AML-193 (cell line): Measurements from ENCODE around the gene MAPKAPK5.
"Not testable (repeated sequence)": the region's sequence is repeated elsewhere in the genome, so short reads cannot be mapped to it uniquely, and the experiment has no call there.

Source experiments
- DNase-seq, 2 experiments: peaks; one replicate each; lab custom pipeline; 2025; lab: John Stamatoyannopoulos, UW

MAPKAPK5 gene

DNA sequence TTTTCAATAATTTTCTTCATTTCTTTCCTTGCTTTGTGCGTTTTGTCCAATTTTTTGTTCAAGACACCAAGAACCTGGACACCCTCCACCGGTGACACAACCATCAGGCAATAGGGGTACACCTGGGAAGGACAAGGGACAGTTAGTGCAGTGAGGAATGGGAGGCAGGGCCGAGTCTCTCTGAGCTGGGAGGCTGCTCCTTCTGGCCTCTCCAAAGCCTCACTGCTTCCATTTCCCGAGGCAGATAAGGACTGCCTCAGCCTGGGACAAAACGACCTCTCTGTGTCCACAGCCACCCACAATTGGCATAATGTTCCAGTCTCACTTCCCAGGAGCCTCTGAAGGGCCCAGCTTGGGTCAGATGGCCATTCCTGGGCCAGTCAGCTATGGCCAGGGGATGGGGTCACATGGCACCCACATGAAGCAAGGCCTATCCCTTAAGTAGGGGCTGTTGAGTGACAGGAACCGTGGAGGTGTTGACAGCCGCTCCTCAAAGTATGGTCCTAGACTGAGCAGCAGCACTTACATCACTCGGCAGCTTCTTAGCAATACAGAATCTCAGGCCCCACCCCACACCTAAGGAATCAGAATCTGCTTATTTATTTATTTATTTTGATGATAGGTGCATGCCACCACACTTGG lies 13.6 kb upstream of the MAPKAPK5 start:
- DNase-seq: no peak

DNA sequence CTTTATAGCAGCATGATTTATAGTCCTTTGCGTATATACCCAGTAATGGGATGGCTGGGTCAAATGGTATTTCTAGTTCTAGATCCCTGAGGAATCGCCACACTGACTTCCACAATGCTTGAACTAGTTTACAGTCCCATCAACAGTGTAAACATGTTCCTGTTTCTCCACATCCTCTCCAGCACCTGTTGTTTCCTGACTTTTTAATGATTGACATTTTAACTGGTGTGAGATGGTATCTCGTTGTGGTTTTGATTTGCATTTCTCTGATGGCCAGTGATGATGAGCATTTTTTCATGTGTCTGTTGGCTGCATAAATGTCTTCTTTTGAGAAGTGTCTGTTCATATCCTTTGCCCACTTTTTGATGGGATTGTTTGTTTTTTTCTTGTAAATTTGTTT lies 12.4 kb upstream of the MAPKAPK5 start:
- DNase-seq: not testable (repeated sequence)

DNA sequence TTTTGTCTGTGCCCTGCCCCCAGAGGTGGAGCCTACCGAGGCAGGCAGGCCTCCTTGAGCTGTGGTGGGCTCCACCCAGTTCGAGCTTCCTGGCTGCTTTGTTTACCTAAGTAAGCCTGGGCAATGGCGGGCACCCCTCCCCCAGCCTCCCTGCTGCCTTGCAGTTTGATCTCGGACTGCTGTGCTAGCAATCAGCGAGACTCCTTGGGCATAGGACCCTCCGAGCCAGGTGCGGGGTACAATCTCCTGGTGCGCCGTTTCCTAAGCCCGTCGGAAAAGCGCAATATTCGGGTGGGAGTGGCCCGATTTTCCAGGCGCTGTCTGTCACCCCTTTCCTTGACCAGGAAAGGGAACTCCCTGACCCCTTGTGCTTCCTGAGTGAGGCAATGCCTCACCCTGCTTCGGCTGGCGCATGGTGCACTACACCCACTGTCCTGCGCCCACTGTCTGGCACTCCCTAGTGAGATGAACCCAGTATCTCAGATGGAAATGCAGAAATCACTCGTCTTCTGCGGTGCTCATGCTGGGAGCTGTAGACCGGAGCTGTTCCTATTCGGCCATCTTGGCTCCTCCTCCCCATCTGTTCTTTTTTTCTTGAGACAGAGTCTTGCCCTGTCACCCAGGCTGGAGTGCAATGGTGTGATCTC lies 7.2 kb upstream of the MAPKAPK5 start:
- not testable (repeated sequence) for DNase-seq

DNA sequence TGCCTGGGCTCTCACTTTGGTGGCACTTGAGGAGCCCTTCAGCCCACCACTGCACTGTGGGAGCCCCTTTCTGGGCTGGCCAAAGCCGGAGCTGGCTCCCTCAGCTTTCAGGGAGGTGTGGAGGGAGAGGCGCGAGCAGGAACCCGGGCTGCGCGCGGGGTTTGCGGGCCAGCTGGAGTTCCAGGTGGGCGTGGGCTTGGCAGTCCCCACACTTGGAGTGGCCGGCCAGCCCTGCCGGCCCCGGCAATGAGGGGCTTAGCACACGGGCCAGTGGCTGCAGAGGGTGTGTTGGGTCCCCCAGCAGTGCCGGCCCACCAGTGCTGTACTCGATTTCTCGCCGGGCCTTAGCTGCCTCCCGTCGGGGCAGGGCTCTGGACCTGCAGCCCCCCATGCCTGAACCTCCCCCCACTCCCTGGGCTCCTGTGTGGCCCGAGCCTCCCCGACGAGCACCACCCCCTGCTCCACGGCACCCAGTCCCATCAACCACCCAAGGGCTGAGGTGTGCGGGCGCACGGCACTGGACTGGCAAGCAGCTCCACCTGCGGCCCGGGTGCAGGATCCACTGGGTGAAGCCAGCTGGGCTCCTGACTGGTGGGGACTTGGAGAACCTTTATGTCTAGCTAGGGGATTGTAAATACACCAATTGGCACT lies 6.4 kb upstream of the MAPKAPK5 start:
- DNase-seq: not testable (repeated sequence)

DNA sequence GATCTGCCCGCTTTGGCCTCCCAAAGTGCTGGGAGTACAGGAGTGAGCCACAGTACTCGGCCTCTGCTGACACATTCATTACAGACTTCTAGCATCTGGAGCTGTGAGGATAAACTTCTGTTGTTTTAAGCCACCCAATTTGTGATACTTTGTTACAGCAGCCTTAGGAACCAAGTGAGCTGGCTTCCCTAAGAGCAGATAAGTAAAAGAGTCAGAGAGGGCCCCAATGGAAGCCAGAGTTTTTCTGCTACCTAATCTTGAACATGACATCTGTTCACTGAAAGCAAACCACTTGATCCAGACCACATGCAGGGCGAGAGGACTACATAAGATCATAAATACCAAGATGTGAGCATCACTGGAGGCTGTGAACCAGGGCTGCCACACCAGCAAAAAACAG lies 3.7 kb upstream of the MAPKAPK5 start:
- DNase-seq: no peak

DNA sequence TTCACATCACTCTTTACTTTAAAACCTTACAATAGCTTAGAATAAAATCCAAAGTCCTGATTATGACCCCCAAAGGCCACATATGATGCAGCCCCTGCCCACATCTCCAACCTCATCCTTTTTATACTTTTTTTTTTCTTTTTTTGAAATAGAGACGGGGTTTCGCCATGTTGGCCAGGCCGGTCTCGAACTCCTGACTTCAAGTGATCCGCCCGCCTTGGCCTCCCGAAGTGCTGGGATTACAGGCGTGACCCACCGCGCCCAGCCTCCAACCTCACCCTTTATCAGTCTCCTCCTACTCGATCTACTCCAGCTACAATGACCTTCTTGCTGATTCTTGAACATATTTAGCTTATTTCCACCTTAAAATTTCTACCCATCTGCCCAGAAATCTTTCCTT lies 1.2 kb upstream of the MAPKAPK5 start:
- DNase-seq: no peak

DNA sequence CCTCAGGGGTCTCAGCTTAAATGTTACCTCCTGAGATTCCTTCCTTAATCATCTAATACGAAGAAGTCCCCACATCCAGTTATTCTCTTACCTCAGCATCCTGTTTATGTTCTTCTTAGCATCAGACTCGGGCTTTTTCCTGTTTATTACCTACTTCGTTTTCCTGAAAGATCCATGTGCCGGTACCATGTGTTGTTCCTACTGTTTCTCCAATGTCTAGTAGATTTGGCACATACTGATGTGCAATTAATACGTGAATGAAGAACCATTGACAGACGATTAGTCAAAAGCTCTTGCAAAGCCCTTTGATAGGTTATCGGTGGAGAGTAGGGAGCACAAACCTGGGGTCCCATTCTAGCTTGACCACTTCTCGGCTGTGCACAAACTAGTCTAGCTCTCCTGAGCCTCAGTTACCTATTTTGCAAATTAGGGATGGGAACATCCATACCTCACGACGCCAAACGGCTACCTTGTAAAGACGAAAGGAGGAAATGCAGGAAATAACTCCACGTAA lies 735 bp upstream of the MAPKAPK5 start:
- no peak for DNase-seq

DNA sequence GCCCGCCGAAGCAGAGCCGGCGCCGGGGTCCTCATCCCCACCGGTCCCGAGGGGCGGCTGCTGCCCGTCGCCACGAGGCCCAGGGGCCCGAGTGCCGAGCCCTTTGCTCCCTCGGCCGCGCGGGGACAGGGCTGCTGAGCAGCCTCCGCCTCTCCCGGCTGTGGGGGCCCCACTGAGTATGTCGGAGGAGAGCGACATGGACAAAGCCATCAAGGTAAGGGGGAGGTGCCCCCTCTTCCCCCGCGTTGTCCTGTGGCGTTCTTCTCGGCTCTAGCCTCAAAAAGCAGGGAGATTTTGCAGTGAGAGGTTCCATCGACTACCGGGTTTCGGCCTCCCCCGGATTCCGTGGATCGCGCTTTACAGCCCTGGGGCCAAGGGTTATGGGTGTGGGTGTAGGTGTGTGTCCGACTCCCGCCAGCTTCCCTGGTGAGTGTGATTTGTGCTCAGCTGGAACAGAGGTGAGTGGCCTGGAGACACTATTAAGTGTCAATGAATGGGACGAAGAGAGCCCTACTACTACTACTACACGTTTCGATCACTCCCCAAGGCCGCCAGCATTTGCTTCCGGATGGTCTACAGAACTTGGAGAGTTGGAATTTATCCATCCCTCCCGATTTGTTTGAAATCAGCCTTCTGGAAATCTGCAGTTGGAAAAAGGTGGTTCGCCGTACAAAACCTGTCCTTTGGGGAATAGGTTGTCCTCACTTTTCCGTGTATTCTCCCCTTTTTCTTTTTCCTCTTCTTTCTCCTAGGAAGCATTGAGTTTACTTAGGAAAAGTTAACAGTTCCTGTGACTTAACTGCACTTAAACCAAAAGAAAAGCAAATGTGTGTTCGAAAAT lies 748 bp downstream of the MAPKAPK5 start:
- DNase-seq: no peak

DNA sequence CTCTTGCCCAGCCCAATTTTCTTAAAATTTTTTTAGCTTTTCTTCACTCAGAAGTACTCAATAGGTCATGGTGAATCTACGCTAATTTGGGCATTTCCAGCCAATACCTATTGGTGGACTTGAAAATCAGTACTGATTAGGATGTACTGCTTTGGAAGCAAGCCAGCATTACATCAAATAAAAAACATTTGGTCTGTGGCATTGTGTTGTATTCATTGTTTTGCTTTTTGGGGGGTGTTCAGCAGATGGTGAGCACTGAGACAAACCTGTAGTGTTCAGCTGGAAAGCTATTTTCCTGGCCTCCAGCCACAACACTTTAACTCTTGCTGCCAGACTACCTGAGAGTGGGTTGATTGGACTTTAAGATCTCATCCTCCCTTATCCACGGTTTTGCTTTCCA lies 4.0 kb downstream of the MAPKAPK5 start:
- no peak for DNase-seq

DNA sequence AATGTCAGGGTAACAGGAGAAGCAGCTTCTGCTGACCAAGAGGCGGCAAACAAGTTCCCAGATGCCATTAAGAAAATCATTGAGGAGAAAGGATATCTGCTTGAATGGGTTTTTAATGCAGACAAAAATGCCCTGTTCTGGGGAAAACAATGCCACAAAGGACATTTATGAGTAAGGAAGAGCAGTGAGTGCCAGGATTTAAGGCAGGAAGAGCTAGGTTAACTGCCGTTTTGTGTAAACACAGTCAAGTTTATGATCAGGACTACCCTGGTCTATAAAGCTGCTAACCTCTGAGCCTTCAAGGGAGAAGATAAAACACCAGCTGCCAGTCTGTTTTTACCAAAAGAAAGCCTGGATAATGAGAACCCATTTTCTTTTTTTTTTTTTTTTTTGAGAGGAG lies 8.5 kb downstream of the MAPKAPK5 start:
- DNase-seq: no peak

DNA sequence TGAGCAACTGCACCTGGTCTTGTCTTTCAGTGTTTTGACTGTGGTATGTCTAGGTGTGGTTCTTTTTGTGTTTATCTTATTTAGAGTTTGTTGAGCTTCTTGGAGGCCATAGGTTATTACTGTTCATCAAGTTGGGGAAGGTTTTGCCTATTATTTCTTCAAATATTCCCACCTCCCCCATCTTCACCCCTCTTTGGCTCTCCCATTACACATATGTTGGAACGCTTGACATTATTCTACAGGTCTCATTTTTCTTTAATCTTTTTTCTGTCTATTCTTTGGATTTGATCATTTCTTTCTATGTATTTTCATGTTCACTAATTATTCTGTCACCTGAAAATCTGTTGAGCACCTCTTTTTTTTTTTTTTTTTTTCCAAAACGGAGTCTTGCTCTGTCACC lies 16.2 kb downstream of the MAPKAPK5 start:
- no peak for DNase-seq

DNA sequence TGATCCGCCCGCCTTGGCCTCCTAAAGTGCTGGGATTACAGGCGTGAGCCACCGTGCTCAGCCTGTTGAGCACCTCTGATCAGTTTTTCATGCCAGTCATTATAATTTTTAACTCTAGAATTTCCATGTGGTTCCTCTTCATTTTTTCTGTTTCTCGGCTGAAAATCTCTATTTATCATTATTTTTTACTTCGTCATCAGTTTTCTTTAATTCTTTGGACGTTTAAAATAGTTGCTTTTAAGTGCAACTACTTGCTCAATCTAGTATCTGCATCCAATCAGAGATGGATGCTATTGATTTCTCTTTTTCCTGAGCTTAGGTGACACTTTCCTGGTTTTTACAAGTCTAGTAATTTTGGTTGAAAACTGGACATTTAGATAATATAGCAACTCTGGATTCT lies 16.8 kb downstream of the MAPKAPK5 start:
- DNase-seq: no peak

DNA sequence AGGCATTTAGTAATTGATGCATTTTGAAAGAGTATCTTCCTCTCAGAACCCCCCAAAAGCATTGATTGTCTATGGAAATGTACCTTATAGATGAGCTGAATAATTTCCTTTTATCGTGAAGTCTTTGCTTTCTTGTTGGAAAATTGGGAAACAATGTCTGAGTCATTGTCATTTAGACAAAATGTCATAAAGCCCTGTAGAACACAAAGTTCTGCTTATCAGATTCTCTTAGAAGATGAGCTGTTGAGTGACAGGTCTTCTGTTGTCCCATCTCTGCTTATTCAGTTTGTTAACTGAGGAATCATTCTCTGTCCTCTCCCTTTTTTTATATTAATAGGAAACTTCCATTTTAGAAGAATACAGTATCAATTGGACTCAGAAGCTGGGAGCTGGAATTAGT lies 22.9 kb downstream of the MAPKAPK5 start:
- no peak for DNase-seq

DNA sequence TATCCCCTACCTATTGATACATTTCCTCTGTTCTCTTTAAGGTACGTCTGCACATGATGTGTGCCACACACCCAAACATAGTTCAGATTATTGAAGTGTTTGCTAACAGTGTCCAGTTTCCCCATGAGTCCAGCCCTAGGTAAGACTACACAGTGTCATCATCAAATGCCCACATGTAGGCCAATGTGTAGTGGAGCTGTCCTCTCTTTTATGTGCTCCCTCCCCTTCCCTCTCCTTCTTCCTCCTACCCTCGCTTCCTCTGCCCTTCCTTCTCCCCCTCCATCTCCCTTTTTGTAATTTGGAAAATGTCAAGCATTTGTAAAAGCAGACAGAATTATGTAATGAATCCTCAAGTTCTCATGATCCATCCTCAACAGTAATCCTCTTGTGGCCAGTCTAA lies 25.5 kb downstream of the MAPKAPK5 start:
- no peak for DNase-seq

DNA sequence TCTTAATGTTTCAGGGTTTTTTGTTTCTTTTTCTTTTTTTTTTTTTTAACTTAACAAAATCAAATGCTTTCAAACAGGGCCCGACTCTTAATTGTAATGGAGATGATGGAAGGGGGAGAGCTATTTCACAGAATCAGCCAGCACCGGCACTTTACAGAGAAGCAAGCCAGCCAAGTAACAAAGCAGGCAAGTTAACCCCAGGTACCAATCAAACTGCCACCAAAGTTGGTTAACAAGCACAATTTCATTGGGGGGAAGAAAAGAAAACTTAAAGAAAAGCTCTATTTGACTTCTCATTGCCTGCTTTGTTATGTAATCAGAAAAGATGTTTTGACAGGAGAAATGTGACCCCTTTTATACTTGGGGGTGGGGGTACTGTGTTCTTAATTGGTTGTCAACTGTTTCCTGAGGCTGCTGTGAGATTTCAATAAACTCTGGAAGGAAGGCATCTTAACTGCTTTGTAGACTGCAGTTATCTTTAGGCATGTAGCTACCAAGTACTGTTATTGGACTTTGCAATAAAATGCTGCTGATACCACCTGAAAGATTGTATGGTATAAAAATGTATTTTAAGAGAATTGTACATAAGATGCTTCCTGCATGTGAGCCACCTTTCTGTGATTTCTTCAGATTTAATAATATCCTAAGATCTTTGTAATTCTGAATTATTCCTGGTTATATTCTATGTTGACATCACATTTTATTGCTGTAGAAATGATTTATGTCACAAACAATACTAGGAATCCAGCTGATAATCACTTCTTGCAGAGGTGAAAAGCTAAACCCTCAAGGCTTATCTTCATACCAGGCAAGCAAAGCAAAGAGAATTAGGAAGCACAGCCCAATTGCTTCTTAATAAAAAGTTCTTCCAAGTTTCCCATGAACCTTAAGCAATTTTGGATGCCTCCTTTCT lies 26.9 kb downstream of the MAPKAPK5 start:
- DNase-seq: no peak

DNA sequence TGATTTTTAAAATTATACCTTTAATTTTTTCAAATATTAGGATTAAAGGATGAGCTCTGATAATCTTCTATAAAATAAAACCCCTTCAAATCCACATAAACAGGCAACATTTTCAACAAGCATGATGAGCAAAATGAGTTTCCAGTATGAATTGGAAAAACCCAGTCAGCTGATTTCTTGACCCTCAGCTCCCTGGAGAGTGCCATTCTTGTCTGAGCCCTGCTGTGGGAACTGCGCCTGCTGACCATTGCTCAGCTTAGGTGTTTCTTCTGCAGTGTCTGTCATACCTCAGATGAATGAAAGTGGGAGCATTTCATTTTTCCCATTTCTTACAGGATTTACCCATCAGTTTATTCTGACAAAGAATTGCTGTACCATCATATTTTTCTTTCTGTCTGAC lies 27.6 kb downstream of the MAPKAPK5 start:
- DNase-seq: no peak

DNA sequence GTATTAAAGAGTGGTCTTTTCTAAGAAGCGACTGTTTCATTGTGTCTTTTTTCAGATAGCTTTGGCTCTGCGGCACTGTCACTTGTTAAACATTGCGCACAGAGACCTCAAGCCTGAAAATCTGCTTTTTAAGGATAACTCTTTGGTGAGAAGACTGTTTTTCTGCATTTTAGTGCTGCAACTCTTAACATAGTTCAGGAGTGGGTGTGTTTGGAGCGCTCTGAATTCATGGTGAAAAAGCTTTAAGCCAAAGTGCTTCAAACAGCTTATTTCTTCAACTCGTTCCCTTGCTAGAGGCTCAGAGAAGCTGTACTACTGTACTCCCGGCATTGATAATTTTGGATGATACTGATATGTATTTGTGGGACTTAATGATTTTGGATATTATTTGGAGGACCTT lies 28.2 kb downstream of the MAPKAPK5 start:
- DNase-seq: no peak

DNA sequence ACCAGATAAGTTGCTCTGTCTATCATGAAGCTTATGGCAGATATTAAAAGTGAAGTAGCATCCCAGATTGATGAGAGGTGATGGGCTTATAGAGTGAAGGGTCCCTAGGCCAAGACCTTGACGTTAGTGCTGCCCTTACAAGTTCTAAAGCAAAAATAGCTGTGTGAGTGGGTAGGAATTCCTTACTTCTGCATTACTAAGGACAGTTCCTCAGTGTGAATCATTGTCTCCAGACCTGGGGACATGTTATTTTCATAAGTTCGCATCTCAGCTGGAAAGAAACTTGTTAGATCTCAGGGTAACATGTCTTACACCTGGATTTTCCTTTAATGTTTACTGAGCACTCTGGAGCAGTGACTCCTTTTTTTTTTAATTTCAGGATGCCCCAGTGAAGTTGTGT lies 28.7 kb downstream of the MAPKAPK5 start:
- no peak for DNase-seq

DNA sequence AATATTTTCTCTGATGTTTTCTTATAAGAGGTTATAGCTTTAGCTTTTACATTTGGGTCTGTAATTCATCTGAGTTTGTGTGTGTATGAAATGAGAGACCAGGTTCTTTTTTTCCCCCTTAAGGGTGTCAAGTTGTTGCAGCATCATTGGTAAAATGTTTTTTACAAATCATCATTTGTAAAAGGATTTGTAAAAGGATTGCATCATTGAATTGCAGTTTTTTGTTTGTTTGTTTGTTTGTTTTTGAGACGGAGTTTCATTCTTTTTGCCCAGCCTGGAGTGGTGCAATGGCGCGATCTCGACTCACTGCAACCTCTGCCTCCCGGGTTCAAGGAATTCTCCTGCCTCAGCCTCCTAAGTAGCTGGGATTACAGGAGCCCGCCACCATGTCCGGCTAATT lies 31.1 kb downstream of the MAPKAPK5 start:
- DNase-seq: no peak

DNA sequence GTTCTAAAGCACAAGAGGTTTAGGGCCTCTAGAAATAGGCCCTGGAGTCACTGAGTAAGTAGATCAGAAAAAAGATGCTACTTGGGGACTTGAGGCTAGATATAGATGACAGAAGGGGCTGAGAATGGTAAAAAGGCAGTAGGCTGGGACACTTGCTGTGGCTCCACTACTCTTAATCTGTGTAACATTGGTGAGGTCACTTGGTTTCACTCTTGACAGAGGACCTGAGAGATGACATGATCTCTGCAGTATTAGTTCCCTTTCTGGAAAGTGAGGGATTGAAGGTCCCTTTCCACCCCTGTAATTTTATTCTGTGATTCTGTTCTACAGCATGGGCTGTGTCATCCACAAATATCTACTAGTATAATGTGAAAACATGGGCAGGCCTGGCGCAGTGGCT lies 39.7 kb downstream of the MAPKAPK5 start:
- DNase-seq: no peak
